Erythroblast (primary cell): ENCODE measurements around the gene ARMH3.

Experiments used
- GATA1 ChIP-seq: IDR thresholded peaks from 2 replicates; pipeline ENCODE4 v1.6.1; 2011; ENCODE audit warnings: low read depth, mild to moderate bottlenecking, control low read depth, low read length, moderate library complexity
- POLR2A ChIP-seq: IDR thresholded peaks from 2 replicates; pipeline ENCODE4 v1.6.1; 2011; ENCODE audit warnings: mild to moderate bottlenecking, low read length

DNA sequence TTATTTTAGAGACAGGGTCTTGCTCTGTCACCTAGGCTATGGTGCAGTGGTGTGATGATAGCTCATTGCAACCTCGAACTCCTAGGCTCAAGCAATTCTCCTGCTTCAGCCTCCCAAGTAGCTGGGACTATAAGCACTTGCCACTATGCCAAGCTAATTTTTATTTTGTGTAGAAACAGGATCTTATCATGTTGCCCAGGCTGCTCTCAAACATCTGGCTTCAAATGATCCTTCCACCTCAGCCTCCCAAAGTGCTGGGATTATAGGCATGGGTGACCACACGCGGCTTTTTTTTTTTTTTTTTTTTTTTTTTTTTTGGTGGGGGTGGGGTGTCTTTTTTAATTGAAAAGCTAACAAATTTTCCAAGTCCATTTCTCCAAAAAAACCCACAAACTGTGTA lies 27.6 kb upstream of the ARMH3 start:
- TF ChIP-seq POLR2A (no peak), GATA1 (no peak)
